Measurements from ENCODE around the gene COL6A3.

The COL6A3 gene

GRCh38 chr2:237295889-237296480 is 118.0 kb downstream of the COL6A3 start:
- no peak for TF ChIP-seq CTCF (conservative IDR thresholded peaks at IDR 0.05; ENCODE audit: low read depth)
- H3K27ac ChIP-seq, result no peak overlapping the region
- ChIA-PET POLR2A (ENCODE audit: low non-redundant PET) (no interaction called here), CTCF (interaction anchor here (0.8 kb wide), 1 partner anchor 52 kb away, joined by 7 read pairs; no protein-coding TSS in a partner anchor)
- DNase-seq (ENCODE audit: low spot score), result no peak

GRCh38 chr2:237294460-237294859 is 119.5 kb downstream of the COL6A3 start:
- no peak overlapping the region for H3K27ac ChIP-seq
- TF ChIP-seq CTCF (conservative IDR thresholded peaks at IDR 0.05; ENCODE audit: low read depth), result no peak
- POLR2A ChIA-PET (ENCODE audit: low non-redundant PET), result no interaction called here
- no peak for DNase-seq (ENCODE audit: low spot score)
- CTCF ChIA-PET, result interaction anchor here (0.6 to 0.8 kb wide), 2 partner anchors 16 to 145 kb away, joined by 4 to 5 read pairs; no protein-coding TSS in a partner anchor

GRCh38 chr2:237293978-237294377 is 120.0 kb downstream of the COL6A3 start:
- ChIA-PET POLR2A (ENCODE audit: low non-redundant PET) (no interaction called here), CTCF (interaction anchor here (0.8 kb wide), 1 partner anchor 15 kb away, joined by 5 read pairs; no protein-coding TSS in a partner anchor)
- TF ChIP-seq CTCF (conservative IDR thresholded peaks at IDR 0.05; ENCODE audit: low read depth), result no peak
- no peak overlapping the region for H3K27ac ChIP-seq
- DNase-seq (ENCODE audit: low spot score), result no peak

- no peak for TF ChIP-seq CTCF (conservative IDR thresholded peaks at IDR 0.05; ENCODE audit: low read depth)
- CTCF ChIA-PET, result no interaction called here
- DNase-seq (ENCODE audit: low spot score), result peak; percentile 87
- POLR2A ChIA-PET (ENCODE audit: low non-redundant PET), result no interaction called here
- H3K27ac ChIP-seq, result peak overlapping the region; percentile 95
Measured at GRCh38 chr2:237291138-237291792, 122.7 kb downstream of the COL6A3 start.

GRCh38 chr2:237290261-237290660 is 123.7 kb downstream of the COL6A3 start:
- TF ChIP-seq CTCF (conservative IDR thresholded peaks at IDR 0.05; ENCODE audit: low read depth), result no peak

GRCh38 chr2:237289139-237289538 is 124.8 kb downstream of the COL6A3 start:
- no peak overlapping the region for H3K27ac ChIP-seq
- ChIA-PET POLR2A (ENCODE audit: low non-redundant PET) (no interaction called here), CTCF (interaction anchor here (0.9 kb wide), 1 partner anchor 51 kb away, joined by 3 read pairs; no protein-coding TSS in a partner anchor)
- no peak for DNase-seq (ENCODE audit: low spot score)
- no peak for TF ChIP-seq CTCF (conservative IDR thresholded peaks at IDR 0.05; ENCODE audit: low read depth)

More at GRCh38 chr2:237290261-237290660, 123.7 kb downstream of the COL6A3 start:
- ChIA-PET CTCF (interaction anchor here (0.6 to 0.9 kb wide), 2 partner anchors 50 to 281 kb away, joined by 3 to 5 read pairs; no protein-coding TSS in a partner anchor), POLR2A (ENCODE audit: low non-redundant PET) (no interaction called here)
- no peak for DNase-seq (ENCODE audit: low spot score)
- H3K27ac ChIP-seq, result peak overlapping the region; percentile 95

All from RWPE1 (cell line).